Stimulated activated CD8-positive, alpha-beta memory T cell treated with anti-CD3 and anti-CD28 coated beads, Interleukin-15, amount 100 ng/mL, for 48 hours (primary cell): ENCODE measurements around the gene NTRK1.

Source experiments
- DNase-seq, 2 donors: peaks; one replicate each; pipeline ENCODE4 v3.0.0-alpha.2; 2020; ENCODE audit warnings: low read depth in 2 of 2

The NTRK1 gene

GRCh38 chr1:156898161-156898566, 37.5 kb downstream of the NTRK1 start:
- DNase-seq: no peak

DNA sequence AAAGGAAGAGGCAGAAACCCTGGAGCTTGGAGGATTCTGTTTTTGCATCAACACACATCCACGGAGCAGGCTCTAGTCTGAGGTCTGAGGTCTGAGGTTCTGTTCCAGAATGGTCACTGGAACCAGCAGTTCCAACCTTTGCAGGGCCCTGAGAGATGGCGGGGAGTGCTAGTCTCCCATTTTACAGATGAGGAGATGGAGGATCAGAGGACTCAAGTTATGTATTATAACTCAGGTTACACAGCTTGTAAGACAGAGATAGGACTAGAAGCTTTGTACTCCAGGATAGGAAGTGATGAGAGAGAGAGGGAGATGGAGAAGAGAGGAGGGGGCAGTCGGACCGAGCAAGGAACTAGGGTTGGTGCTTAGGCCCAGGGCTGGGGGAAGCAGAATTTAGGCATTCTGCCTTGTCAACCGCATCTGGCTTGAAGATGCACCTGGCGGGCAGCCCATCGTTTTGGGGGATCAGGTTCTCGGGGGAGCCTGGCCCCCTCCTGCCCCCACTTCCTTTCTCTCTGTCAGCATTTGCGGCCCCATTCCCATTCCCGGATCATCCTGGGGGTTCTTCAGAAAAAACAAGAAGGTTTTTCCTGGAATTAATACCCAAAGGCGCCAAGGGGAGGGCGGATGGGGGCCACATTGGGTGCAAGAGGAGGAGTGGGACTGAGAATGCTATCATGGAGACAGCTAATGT, 38.5 kb downstream of the NTRK1 start:
- no peak for DNase-seq

DNA sequence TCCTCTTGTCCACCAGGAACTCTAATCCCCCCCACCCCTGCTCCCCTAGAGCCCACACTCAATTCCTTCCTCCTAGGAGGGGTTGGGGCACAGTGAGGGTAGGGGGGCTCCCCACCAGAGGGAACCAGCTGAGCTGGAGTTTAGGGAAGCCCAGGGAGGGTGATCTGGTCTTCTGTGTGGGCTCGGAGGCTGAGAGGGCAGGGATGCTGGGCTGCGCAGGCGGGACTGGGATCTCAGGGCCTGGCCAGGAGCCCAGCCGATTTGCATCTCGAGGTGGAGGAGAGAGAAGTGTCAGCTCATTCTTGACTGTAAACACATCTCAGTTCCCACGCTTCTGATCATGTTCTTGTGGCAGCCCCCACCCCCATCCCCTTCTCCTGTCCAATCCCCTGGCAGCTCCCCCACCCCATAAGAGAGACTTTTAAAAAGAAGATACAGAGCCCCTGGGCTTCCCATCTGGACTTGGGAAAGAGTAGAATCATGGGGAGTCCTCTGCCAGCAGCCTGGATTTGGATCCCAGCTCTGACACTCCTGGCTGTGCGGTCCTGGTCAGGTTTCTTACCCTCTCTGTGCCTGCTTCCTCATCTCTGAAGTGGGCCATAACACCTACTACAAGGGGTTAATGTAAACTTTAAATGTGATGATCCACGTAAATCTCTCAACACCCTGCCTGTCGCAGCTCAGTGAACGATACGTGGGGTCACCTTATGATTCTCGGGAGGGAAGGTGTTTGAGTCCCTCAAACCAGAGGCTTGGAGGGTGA, 39.5 kb downstream of the NTRK1 start:
- no peak for DNase-seq

DNA sequence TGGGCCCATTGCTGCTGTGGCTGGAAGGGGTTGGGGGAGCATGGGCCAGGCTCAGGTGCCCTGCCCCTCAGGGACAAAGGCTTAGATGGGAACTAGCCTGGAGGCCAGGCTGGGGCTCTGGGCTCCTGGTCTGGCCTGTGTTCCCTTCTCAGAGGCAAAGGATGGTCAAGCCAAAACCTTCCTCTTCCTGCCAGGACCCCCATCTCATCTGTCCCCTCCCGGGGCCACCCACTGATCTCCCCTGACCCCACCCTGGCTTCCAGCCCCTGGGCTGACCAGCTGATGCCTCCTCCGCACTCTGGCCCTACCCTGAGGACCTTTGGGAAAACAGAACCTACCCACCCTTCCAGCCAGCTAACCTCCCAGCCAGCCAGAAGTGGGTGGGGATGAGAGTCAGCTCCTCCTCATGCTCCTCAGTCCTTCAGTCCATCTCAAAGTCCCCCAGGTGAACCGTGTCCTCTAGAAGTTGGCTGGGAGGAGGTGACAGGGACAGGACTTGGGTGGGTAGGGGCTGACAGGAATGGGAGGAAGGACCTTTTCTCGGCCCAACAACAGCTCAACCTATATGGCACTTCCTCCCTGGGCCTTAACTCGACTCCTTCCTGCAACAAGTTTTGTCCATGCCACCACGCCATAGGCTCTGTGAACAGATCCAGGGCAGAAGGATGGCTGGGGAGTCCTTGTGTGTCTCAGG, 40.4 kb downstream of the NTRK1 start:
- DNase-seq: no peak

- no peak for DNase-seq
Observed at GRCh38 chr1:156901590-156901900, 40.9 kb downstream of the NTRK1 start.

DNA sequence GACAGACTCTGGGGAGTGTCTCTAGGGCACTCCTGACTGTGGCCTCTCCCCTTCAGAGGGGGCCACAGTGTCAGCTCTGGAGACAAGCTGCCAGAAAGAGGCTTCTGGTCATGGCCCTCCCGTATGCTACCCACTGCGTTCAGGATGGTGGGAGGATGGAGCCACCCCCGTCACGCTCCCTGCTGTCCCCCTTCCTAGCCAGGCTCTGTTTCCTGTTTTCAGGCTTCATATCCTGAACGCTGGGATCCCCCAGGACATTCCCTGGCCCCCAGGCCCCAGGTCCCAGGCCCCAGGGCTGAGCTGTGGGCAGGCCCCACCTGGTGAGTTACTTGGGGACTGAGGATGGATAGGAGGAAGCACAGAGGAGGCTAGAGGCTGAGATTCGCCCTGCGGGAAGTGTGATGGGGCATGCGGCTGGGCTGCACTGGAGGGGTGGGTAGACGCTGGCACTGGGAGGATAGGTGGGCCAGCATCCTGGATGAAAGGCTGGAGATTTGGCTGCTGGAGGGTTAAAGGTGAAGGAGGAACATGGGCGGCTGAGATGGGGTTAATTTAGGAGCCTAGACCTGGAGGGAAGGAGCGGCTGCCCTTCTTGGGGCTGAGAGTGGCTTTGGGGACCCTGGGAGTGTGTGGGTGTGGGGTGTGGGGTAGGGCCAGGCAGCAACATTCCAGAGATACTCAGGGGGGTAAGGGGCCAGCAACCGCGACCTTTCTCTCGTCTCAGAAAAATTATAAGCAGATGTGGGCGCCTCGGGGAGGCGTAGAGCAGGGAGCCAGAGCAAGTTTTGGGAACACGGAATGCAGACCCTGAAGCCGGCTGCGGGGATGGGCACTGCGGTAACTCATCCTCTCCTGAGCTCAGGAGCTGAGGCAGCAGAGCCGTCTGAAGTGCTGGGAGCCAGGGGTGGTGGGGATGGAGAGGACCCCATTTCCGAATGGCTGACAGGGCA, 41.6 kb downstream of the NTRK1 start:
- no peak for DNase-seq

GRCh38 chr1:156903328-156904091, 42.8 kb downstream of the NTRK1 start:
- no peak for DNase-seq

DNA sequence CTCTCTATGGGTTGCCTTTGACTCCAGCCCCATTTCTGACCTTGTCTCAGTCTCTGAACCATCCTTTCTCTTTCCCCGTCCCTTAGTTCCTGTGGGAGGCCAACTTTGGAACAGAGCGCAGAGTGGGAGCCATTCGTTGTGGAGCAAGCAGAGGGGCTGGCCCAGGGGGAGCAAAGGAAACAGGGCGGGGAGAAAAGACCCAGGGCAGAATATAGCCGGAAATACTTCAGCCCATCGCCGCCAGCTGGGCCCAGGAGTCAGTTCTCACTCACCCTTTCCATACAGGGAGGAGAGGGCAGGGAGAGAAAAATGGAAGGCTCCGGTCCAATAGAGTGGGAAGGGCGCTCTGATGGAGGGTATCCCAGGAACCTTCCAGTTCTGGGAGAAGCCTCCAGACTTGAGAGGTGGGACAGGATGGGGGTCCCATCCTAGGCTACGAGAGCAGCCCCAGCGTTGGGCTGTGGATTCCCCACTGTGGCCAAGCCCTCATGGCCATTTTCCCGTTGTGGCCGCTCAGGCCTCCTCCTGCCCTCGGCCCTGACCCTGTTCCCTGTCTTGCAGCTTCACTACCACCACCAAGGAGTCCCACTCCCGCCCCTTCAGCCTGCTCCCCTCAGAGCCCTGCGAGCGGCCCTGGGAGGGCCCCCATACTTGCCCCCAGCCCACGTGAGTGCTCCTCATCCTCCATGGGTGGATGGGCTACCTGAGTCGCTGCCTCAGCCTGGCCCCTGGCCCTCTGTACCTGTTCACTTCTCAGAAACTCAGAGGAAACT, 43.7 kb downstream of the NTRK1 start:
- no peak for DNase-seq

GRCh38 chr1:156905176-156905575, 44.5 kb downstream of the NTRK1 start:
- no peak for DNase-seq

DNA sequence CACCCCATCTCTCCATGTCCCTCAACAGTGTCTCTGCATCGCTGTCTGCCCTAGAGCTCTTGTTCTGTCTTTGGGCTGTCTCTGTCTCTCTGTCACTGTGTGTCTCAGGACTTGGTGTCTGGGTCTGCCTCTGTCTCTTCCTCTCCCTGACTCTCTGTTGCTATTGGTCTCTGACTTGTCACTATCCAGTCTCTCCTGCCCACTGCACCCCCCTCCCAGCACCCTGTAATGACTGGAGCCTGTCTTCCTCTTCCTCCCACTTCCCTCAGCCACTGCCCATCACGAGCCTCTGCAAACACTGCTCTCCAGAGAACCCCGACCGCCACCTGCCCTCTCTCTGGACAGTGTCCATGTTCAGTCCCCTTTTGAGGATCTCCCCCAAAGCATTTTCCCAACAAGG, 45.0 kb downstream of the NTRK1 start:
- no peak for DNase-seq

DNA sequence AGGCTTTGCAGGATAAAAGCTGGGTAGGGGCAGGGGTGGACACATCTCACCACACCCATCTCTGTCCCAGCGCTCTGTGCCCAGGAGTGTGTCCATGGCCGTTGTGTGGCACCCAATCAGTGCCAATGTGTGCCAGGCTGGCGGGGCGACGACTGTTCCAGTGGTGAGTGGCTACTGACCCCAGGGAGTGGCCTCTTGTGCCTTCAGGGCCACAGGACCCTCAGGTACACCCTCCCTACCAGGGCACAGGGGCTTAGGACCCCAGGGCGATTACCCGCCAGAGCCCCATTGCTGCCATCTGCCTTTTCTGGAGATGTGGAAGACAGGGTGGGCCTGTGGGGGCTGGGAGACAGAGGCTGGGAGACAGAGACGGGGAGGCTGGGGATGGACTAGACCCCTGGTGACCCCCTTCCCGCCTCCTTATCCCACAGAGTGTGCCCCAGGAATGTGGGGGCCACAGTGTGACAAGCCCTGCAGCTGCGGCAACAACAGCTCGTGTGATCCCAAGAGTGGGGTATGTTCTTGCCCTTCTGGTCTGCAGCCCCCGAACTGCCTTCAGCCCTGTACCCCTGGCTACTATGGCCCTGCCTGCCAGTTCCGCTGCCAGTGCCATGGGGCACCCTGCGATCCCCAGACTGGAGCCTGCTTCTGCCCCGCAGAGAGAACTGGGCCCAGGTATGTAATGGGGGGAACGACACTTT, 45.7 kb downstream of the NTRK1 start:
- no peak for DNase-seq

- no peak for DNase-seq
Observed at GRCh38 chr1:156908541-156908940, 47.9 kb downstream of the NTRK1 start.

GRCh38 chr1:156908955-156909354, 48.3 kb downstream of the NTRK1 start:
- no peak for DNase-seq

DNA sequence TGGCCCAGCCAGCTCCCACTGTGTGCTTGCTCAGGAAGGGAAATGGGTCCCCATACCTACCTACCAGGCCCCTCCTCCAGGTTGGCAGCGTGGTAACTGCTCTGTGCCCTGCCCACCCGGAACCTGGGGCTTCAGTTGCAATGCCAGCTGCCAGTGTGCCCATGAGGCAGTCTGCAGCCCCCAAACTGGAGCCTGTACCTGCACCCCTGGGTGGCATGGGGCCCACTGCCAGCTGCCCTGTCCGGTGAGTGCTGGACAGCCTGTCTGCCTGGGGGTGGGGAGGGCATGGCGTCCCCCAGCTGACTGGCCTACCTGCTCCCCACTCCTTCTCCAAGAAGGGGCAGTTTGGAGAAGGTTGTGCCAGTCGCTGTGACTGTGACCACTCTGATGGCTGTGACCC, 49.0 kb downstream of the NTRK1 start:
- no peak for DNase-seq

DNA sequence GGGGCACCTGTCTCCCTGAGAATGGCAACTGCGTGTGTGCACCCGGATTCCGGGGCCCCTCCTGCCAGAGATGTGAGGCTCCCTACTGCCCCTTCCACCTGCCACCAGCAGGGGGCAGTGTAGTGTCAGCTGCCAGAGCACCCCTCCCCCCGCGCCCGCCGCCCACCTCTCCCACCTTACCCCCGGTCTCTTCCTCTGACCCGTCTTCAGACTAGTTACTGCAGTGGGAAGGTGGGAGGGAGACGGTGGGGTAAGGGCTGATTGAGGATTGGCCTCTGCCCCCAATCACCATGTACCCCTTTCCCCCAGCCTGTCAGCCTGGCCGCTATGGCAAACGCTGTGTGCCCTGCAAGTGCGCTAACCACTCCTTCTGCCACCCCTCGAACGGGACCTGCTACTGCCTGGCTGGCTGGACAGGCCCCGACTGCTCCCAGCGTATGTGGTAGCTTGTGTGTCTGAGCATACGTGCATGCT, 49.7 kb downstream of the NTRK1 start:
- peak in 1 of 2 donors; percentile 24 for DNase-seq

DNA sequence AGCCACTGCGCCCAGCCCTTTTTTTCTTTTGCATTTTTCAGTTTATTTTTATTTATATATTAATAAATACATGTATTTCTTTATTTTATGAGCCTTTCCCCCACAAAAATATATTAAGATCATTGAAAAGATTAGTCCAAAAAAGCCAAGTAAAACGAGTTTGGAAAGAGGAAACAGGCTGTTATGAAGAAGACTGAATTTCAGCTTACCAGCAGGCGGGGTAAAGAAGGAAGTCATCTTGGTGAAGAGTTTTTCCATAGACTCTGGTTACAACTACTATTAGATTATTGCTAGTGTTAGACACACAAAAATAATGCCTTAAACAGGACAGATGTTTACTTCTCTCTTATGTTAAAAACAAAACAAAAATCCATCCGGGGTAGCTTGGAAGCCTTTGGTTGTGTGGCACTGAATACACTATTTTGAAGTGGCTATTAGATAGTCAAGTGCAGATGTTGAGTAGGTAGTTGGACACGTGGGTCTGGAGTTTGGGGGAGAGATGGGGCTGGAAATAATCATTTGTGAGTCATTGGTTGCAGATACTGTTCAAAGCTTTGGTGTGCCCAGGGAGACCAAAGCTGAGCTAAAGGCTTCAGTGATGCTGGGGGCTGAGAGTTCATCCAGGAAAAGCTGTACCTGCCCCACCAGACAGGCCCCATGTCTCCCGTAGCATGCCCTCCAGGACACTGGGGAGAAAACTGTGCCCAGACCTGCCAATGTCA, 51.1 kb downstream of the NTRK1 start:
- no peak for DNase-seq

DNA sequence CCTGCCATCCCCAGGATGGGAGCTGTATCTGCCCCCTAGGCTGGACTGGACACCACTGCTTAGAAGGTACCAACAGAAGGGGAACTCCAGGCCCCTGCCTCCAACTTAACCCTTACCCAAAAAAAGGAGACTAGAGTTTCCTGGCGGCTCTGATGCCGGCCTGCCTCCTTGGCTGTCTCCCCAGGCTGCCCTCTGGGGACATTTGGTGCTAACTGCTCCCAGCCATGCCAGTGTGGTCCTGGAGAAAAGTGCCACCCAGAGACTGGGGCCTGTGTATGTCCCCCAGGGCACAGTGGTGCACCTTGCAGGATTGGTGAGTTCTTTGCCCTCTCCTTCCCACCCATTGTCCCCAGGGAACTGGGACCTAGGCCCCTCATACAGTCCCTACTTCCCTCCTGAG, 51.6 kb downstream of the NTRK1 start:
- no peak for DNase-seq

DNA sequence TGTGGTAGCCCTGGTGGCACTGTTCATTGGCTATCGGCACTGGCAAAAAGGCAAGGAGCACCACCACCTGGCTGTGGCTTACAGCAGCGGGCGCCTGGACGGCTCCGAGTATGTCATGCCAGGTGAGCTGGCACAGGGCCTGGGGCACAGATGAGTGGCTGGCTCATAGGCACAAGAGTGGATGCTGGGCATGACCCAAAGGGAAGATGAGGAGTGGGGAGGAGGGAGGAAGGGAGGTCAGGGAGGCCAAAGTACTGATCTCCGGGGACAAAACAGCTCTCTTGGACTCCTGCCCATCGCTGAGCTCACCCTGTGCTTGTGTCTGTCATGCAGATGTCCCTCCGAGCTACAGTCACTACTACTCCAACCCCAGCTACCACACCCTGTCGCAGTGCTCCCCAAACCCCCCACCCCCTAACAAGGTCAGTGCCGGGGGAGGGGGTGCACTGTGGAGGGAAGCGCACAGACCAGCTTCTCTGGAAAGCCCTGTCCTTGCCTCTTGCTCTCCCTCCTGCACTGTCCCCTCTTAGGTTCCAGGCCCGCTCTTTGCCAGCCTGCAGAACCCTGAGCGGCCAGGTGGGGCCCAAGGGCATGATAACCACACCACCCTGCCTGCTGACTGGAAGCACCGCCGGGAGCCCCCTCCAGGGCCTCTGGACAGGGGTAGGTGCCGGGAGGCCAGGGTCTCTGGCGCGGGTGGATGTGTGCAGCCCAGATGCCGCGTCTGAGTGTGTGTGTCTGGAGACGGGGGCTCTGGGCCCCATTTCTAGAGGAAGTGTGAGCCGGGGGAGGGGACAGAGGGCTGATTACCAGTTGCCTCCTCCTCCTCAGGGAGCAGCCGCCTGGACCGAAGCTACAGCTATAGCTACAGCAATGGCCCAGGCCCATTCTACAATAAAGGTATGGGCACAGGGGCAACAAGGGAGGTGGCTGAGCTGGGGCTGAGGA, 52.5 kb downstream of the NTRK1 start:
- no peak for DNase-seq
